ENCODE measurements around the gene NHEJ1.
"Not testable (repeated sequence)": the region's sequence is repeated elsewhere in the genome, so short reads cannot be mapped to it uniquely, and the experiment has no call there.

Gene NHEJ1

GRCh38 chr2:219160186-219161017 is at the start of gene NHEJ1:
Gene NHEJ1 (minus strand): TSS chr2:219160815. CDS start chr2:219158362, 2,453 bp downstream.
- DNase-seq (ENCODE audit: low read depth in 2 of 2) = peak; percentile 85 to 86

GRCh38 chr2:219209236-219210195 is 48.9 kb upstream of the NHEJ1 start:
- no peak for DNase-seq (ENCODE audit: low read depth in 2 of 2)

GRCh38 chr2:219207884-219208740 is 47.5 kb upstream of the NHEJ1 start:
- no peak for DNase-seq (ENCODE audit: low read depth in 2 of 2)

- no peak for DNase-seq (ENCODE audit: low read depth in 2 of 2)
Observed at GRCh38 chr2:219207134-219207883, 46.7 kb upstream of the NHEJ1 start.

- DNase-seq (ENCODE audit: low read depth in 2 of 2) = peak; percentile 86 to 87
Observed at GRCh38 chr2:219206328-219207133, 45.9 kb upstream of the NHEJ1 start, which contains the start of gene ZFAND2B. Gene ZFAND2B (plus strand): TSS chr2:219206782. CDS start chr2:219206988, 206 bp downstream.

GRCh38 chr2:219205981-219206327 is 45.3 kb upstream of the NHEJ1 start:
- no peak for DNase-seq (ENCODE audit: low read depth in 2 of 2)

GRCh38 chr2:219205165-219205538 is 44.5 kb upstream of the NHEJ1 start:
- no peak for DNase-seq (ENCODE audit: low read depth in 2 of 2)

GRCh38 chr2:219204425-219205164 is 44.0 kb upstream of the NHEJ1 start:
- no peak for DNase-seq (ENCODE audit: low read depth in 2 of 2)

GRCh38 chr2:219201331-219201730 is 40.7 kb upstream of the NHEJ1 start:
- DNase-seq (ENCODE audit: low read depth in 2 of 2) = not testable (repeated sequence)

- DNase-seq (ENCODE audit: low read depth in 2 of 2) = not testable (repeated sequence)
Observed at GRCh38 chr2:219200502-219201326, 40.1 kb upstream of the NHEJ1 start.

GRCh38 chr2:219199470-219200211 is 39.0 kb upstream of the NHEJ1 start:
- DNase-seq (ENCODE audit: low read depth in 2 of 2) = no peak

GRCh38 chr2:219198974-219199373 is 38.4 kb upstream of the NHEJ1 start:
- no peak for DNase-seq (ENCODE audit: low read depth in 2 of 2)

- no peak for DNase-seq (ENCODE audit: low read depth in 2 of 2)
Observed at GRCh38 chr2:219197388-219197787, 36.8 kb upstream of the NHEJ1 start.

GRCh38 chr2:219186754-219187456 is 26.3 kb upstream of the NHEJ1 start:
- no peak for DNase-seq (ENCODE audit: low read depth in 2 of 2)

GRCh38 chr2:219184121-219184520 is 23.5 kb upstream of the NHEJ1 start:
- no peak for DNase-seq (ENCODE audit: low read depth in 2 of 2)

GRCh38 chr2:219183151-219183772 is 22.6 kb upstream of the NHEJ1 start:
- no peak for DNase-seq (ENCODE audit: low read depth in 2 of 2)

Measured in fibroblast of skin of left quadriceps (primary cell).